GM12864 (cell line): ENCODE measurements around the gene SLC13A5.

Experiments used
- DNase-seq: peaks from one replicate; pipeline ENCODE4 v3.0.0-alpha.2; 2011; ENCODE audit warnings: low read depth
- H3K4me3 ChIP-seq: 2 replicates; pipeline ENCODE4 v1.5.1; 2011; ENCODE audit warnings: mild to moderate bottlenecking, low read depth, low read length, control low read depth
- TF ChIP-seq, protein P1 (sequence below): IDR thresholded peaks from 2 replicates; pipeline ENCODE4 v1.5.1; 2011; ENCODE audit warnings: low read depth, mild to moderate bottlenecking, moderate library complexity, low read length, control low read depth, inconsistent platforms; ENCODE audit errors: missing control alignments

The SLC13A5 gene

GRCh38 chr17:6721744-6722143, 8.6 kb upstream of the SLC13A5 start:
- H3K4me3 ChIP-seq, result no peak overlapping the region
- no peak for DNase-seq
- TF ChIP-seq, protein P1, sequence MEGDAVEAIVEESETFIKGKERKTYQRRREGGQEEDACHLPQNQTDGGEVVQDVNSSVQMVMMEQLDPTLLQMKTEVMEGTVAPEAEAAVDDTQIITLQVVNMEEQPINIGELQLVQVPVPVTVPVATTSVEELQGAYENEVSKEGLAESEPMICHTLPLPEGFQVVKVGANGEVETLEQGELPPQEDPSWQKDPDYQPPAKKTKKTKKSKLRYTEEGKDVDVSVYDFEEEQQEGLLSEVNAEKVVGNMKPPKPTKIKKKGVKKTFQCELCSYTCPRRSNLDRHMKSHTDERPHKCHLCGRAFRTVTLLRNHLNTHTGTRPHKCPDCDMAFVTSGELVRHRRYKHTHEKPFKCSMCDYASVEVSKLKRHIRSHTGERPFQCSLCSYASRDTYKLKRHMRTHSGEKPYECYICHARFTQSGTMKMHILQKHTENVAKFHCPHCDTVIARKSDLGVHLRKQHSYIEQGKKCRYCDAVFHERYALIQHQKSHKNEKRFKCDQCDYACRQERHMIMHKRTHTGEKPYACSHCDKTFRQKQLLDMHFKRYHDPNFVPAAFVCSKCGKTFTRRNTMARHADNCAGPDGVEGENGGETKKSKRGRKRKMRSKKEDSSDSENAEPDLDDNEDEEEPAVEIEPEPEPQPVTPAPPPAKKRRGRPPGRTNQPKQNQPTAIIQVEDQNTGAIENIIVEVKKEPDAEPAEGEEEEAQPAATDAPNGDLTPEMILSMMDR, result no peak

GRCh38 chr17:6716736-6717135, 3.6 kb upstream of the SLC13A5 start:
- no peak overlapping the region for H3K4me3 ChIP-seq
- TF ChIP-seq, protein P1, result no peak
- no peak for DNase-seq

DNA sequence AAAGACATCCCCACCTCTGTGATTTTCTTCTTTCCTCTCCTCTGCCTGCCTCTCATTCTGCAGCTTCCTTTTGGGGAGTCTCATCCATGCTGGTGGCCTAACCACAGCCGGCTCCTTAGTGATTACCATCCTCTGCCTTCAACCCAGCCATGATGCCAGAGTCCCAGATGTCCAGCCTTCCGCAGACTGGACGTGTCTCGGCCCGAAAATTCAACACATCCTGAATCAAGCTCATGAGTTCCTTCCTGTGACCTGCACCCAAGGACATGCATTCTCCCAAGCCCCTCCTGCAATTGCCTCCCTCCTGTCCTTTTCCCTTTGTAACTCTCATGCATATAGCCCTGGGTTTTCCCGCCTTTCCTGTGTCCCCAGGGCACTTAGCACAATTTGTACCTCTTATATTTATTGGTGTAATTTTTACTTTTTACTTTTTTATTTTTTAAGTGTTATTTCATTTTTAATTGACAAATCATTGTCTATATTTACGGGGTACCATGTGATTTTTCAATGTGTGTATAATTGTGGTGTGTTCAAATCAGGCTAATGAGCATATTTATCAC, 1.2 kb upstream of the SLC13A5 start:
- H3K4me3 ChIP-seq, result no peak overlapping the region
- no peak for DNase-seq
- TF ChIP-seq, protein P1, result no peak

DNA sequence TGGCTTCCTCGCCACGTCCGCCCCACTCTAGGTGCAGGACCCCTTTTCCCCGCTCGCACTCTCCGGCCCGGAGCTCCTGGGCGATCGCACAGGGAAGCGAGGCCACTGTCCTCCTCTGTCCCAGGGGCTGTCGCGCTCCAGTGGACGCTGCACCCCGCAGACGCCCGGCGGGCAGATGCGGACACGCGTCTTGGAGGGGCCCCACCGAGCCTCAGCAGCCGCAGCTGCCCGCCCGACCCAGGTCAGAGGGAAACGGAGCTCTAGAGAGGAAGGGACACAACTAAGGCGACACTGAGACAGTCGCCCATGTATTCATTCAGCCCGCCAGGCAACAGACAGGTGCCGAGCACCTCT, 726 bp upstream of the SLC13A5 start:
- TF ChIP-seq, protein P1, result no peak
- DNase-seq, result no peak
- H3K4me3 ChIP-seq, result no peak overlapping the region

GRCh38 chr17:6712854-6713129, 377 bp downstream of the SLC13A5 start:
- TF ChIP-seq, protein P1, result no peak
- H3K4me3 ChIP-seq, result no peak overlapping the region
- DNase-seq, result no peak

DNA sequence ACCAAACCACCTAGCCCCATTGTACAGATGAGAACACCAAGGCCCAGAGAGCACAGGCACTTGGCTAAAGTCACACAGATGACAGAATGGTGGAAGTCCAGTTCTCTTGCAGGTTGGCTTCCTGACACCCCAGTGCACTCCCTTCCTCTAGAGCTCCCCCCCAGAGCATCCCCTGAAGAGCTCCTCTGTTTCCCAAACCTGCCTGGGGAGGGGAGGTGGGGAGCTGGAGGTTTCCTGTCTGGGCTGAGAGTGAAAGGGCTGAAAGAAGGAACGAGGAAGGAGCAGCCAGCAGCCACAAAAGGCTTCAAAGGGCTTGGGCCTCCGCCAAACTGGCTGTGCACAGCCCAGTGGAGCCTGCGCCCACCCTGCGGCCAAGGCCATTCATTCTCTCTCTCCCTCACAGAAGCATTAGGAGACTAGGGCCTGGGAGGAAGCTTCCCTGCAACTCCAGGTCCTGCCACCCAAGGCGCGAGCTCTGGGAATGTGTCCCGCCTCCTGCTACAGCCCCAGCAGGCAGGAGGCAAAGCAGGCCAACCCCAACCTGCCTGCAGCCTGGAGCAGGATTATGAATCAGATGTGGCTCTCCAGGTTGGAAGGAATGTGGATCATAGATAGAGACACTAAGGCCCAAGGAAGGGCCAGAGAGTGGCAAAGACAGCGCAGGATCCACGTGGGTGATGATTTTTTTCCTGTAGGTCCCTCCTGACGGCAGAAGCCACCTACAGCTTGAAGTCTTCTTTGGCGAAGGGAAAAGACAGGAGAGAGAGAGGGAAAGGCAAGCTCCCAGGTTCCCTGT, 913 bp downstream of the SLC13A5 start:
- no peak overlapping the region for H3K4me3 ChIP-seq
- TF ChIP-seq, protein P1, result no peak
- DNase-seq, result no peak

DNA sequence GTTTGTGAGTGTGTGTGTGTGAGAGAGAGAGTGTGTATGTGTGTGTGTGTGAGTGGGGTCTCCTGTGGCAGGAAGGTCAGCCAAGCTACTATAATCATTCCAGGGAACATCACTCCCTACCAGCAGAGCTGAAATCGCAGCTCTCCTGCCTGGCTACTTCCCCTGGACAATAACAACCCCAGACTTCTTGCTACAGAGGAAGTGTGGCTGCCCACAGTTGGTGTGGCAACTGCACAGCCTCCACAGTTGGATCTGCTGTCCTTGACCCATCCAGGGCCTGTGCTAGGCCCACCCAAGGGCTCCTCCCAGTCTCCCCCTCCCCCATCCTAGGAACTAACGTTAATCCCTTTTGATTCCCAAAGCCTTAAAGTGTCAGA, 1.5 kb downstream of the SLC13A5 start:
- no peak overlapping the region for H3K4me3 ChIP-seq
- TF ChIP-seq, protein P1, result no peak
- DNase-seq, result no peak
